CD1c-positive myeloid dendritic cell (primary cell): ENCODE data around the gene FOXJ1.

ENCODE experiments used
- DNase-seq: peaks from one replicate; pipeline ENCODE4 v3.0.0-alpha.2; 2016; ENCODE audit errors: extremely low spot score

The FOXJ1 gene

GRCh38 chr17:76160896-76161528 lies 20.0 kb upstream of the FOXJ1 start:
- DNase-seq: no peak

GRCh38 chr17:76159157-76159556 lies 18.1 kb upstream of the FOXJ1 start:
- no peak for DNase-seq

GRCh38 chr17:76157759-76158158 lies 16.7 kb upstream of the FOXJ1 start:
- DNase-seq: no peak

- DNase-seq: no peak
Observed at GRCh38 chr17:76156662-76156991, 15.6 kb upstream of the FOXJ1 start.

- no peak for DNase-seq
Observed at GRCh38 chr17:76155988-76156661, 15.1 kb upstream of the FOXJ1 start.

GRCh38 chr17:76154936-76155845 lies 14.1 kb upstream of the FOXJ1 start:
- DNase-seq: no peak

- DNase-seq: no peak
Observed at GRCh38 chr17:76154292-76154691, 13.2 kb upstream of the FOXJ1 start.

- no peak for DNase-seq
Observed at GRCh38 chr17:76153640-76154039, 12.6 kb upstream of the FOXJ1 start.

- DNase-seq: no peak
Observed at GRCh38 chr17:76153202-76153601, 12.2 kb upstream of the FOXJ1 start.

- no peak for DNase-seq
Observed at GRCh38 chr17:76152591-76152990, 11.5 kb upstream of the FOXJ1 start.

GRCh38 chr17:76151896-76152454 lies 10.9 kb upstream of the FOXJ1 start:
- DNase-seq: no peak

GRCh38 chr17:76150712-76151622 lies 9.9 kb upstream of the FOXJ1 start:
- no peak for DNase-seq

GRCh38 chr17:76149214-76149613 lies 8.2 kb upstream of the FOXJ1 start:
- no peak for DNase-seq

- DNase-seq: no peak
Observed at GRCh38 chr17:76148015-76148326, 6.9 kb upstream of the FOXJ1 start.

- peak; percentile 24 for DNase-seq
Observed at GRCh38 chr17:76147211-76148014, 6.4 kb upstream of the FOXJ1 start.

- no peak for DNase-seq
Observed at GRCh38 chr17:76146053-76146851, 5.2 kb upstream of the FOXJ1 start.

GRCh38 chr17:76145231-76146052 lies 4.4 kb upstream of the FOXJ1 start:
- peak; percentile 31 for DNase-seq

- DNase-seq: no peak
Observed at GRCh38 chr17:76142585-76143041, 1.6 kb upstream of the FOXJ1 start.

- DNase-seq: no peak
Observed at GRCh38 chr17:76142039-76142584, 1.1 kb upstream of the FOXJ1 start.
